Measurements from ENCODE around the gene DEFB110. TPM values are rescaled to one million over a fixed set of nuclear protein-coding genes. Genes with fewer than 3 reads are reported as not detected.

The DEFB110 gene
- total RNA-seq, 1 donor from 2014 or later: not detected

Other genes starting within 250 kb of the DEFB110 start
- not detected for gene PGK2, start 234.7 kb downstream of the DEFB110 start, total RNA-seq
- not detected for gene CRISP1, start 155.5 kb downstream of the DEFB110 start, total RNA-seq
- not detected for gene DEFB114, start 57.8 kb downstream of the DEFB110 start, total RNA-seq
- gene DEFB113, start 52.4 kb downstream of the DEFB110 start, total RNA-seq: not detected
- not detected for gene DEFB112, start 27.9 kb upstream of the DEFB110 start, total RNA-seq